ENCODE results near the gene IZUMO4. TPM values are rescaled to one million over a fixed set of nuclear protein-coding genes. Genes with fewer than 3 reads are reported as not detected.
A peak's percentile ranks its signal among the peaks of the same experiment; 100 is the strongest.

The IZUMO4 gene
- polyA plus RNA-seq, 1 donor (not counting 4 experiments of a cell fraction or from before 2014, with no cell fraction given): 6.7 TPM

- H4K20me1 ChIP-seq (ENCODE audit: control insufficient read depth, extremely low read depth, insufficient read depth, low read length): no peaks in the 10 kb centered on the region
- H3K9ac ChIP-seq (ENCODE audit: control insufficient read depth, extremely low read depth, insufficient read depth, low read length): no peak overlapping the region
- no peaks in the 10 kb centered on the region for H3K36me3 ChIP-seq (ENCODE audit: control insufficient read depth in 2 of 2, extremely low read depth in 1 of 2, insufficient read depth in 2 of 2, low read length in 2 of 2)
- H2AFZ ChIP-seq (ENCODE audit: control insufficient read depth, low read length): no peak overlapping the region
- no peaks in the 10 kb centered on the region for H3K27me3 ChIP-seq (ENCODE audit: control insufficient read depth, extremely low read depth, insufficient read depth, low read length)
- no peaks in the 10 kb centered on the region for H3K9me3 ChIP-seq (ENCODE audit: control insufficient read depth, low read depth, low read length)
- dilution Hi-C loops (cut with MboI; ENCODE audit: extremely low pct_ligation_motif_present, low sequenced_read_pairs): no loop called here
- DNase-seq (ENCODE audit: low read depth, low spot score) (no peak), FAIRE-seq (no peak)
- no peaks in the 10 kb centered on the region for H3K9me1 ChIP-seq (ENCODE audit: control insufficient read depth, extremely low read depth, insufficient read depth, low read length)
- H3K27ac ChIP-seq (ENCODE audit: control insufficient read depth, insufficient read depth, low read length): no peak overlapping the region
- TF ChIP-seq CTCF (optimal IDR thresholded peaks at IDR 0.05 in 1 of 3, IDR thresholded peaks at IDR 0.05 in 1 of 3, conservative IDR thresholded peaks at IDR 0.05 in 1 of 3; ENCODE audit: extremely low read depth in 1 of 3, insufficient read depth in 2 of 3, low read length in 3 of 3): no peak
- no peak for TF ChIP-seq EZH2 (IDR thresholded peaks at IDR 0.05; ENCODE audit: low read length)
- no peaks in the 10 kb centered on the region for H3K79me2 ChIP-seq (ENCODE audit: control insufficient read depth, insufficient read depth, low read length)
- no peak overlapping the region for H3K4me3 ChIP-seq (ENCODE audit: control insufficient read depth in 2 of 3, extremely low read depth in 1 of 3, insufficient read depth in 2 of 3, low read depth in 1 of 3, low read length in 3 of 3)
- no peak overlapping the region for H3K4me2 ChIP-seq (ENCODE audit: control insufficient read depth, extremely low read depth, insufficient read depth, low read depth, low read length)
- peaks cover 55% of the 10 kb centered on the region for H3K4me1 ChIP-seq (ENCODE audit: control insufficient read depth, extremely low read depth, insufficient read depth, low read length)
Observed at GRCh38 chr19:2056837-2057192, 39.9 kb upstream of the IZUMO4 start.

- H3K9me3 ChIP-seq (ENCODE audit: control insufficient read depth, low read depth, low read length): no peaks in the 10 kb centered on the region
- peaks cover 54% of the 10 kb centered on the region for H3K4me1 ChIP-seq (ENCODE audit: control insufficient read depth, extremely low read depth, insufficient read depth, low read length)
- no peak for DNase-seq (ENCODE audit: low read depth, low spot score)
- dilution Hi-C loops (cut with MboI; ENCODE audit: extremely low pct_ligation_motif_present, low sequenced_read_pairs): no loop called here
- TF ChIP-seq CTCF (optimal IDR thresholded peaks at IDR 0.05 in 1 of 3, IDR thresholded peaks at IDR 0.05 in 1 of 3, conservative IDR thresholded peaks at IDR 0.05 in 1 of 3; ENCODE audit: extremely low read depth in 1 of 3, insufficient read depth in 2 of 3, low read length in 3 of 3) (no peak), EZH2 (IDR thresholded peaks at IDR 0.05; ENCODE audit: low read length) (no peak)
- H3K36me3 ChIP-seq (ENCODE audit: control insufficient read depth in 2 of 2, extremely low read depth in 1 of 2, insufficient read depth in 2 of 2, low read length in 2 of 2): no peaks in the 10 kb centered on the region
- FAIRE-seq: no peak
- H3K27ac ChIP-seq (ENCODE audit: control insufficient read depth, insufficient read depth, low read length): peak overlapping the region; percentile 8
- no peak overlapping the region for H2AFZ ChIP-seq (ENCODE audit: control insufficient read depth, low read length)
- H3K4me2 ChIP-seq (ENCODE audit: control insufficient read depth, extremely low read depth, insufficient read depth, low read depth, low read length): no peak overlapping the region
- no peaks in the 10 kb centered on the region for H3K27me3 ChIP-seq (ENCODE audit: control insufficient read depth, extremely low read depth, insufficient read depth, low read length)
- H3K79me2 ChIP-seq (ENCODE audit: control insufficient read depth, insufficient read depth, low read length): no peaks in the 10 kb centered on the region
- H3K4me3 ChIP-seq (ENCODE audit: control insufficient read depth in 2 of 3, extremely low read depth in 1 of 3, insufficient read depth in 2 of 3, low read depth in 1 of 3, low read length in 3 of 3): no peak overlapping the region
- H4K20me1 ChIP-seq (ENCODE audit: control insufficient read depth, extremely low read depth, insufficient read depth, low read length): no peaks in the 10 kb centered on the region
- H3K9me1 ChIP-seq (ENCODE audit: control insufficient read depth, extremely low read depth, insufficient read depth, low read length): no peaks in the 10 kb centered on the region
- no peak overlapping the region for H3K9ac ChIP-seq (ENCODE audit: control insufficient read depth, extremely low read depth, insufficient read depth, low read length)
Observed at GRCh38 chr19:2057484-2058469, 38.9 kb upstream of the IZUMO4 start.

Measured in keratinocyte (primary cell).